ENCODE data around the gene ETNK2.

- no peak for TF ChIP-seq CTCF (conservative IDR thresholded peaks at IDR 0.05; ENCODE audit: low read length)
- TF ChIP-seq EZH2phosphoT487 (IDR thresholded peaks at IDR 0.05; ENCODE audit: borderline replicate concordance, low read depth, low read length): no peak
Observed at GRCh38 chr1:204146965-204147364, 4.9 kb downstream of the ETNK2 start.

All from OCI-LY7 (cell line).